Astrocyte (in vitro differentiated cells and primary cell): ENCODE data around the gene RAD51B.

ENCODE experiments used
- EZH2 ChIP-seq: IDR thresholded peaks from 2 replicates; pipeline ENCODE4 v1.6.1; 2012; ENCODE audit warnings: mild to moderate bottlenecking, low read length, inconsistent platforms; ENCODE audit not compliant: insufficient read depth
- TF ChIP-seq, protein P1 (sequence below): IDR thresholded peaks from 2 replicates; pipeline ENCODE4 v1.5.1; 2011; ENCODE audit warnings: low read depth, mild to moderate bottlenecking, inconsistent platforms, low read length, moderate library complexity; ENCODE audit not compliant: insufficient read depth

DNA sequence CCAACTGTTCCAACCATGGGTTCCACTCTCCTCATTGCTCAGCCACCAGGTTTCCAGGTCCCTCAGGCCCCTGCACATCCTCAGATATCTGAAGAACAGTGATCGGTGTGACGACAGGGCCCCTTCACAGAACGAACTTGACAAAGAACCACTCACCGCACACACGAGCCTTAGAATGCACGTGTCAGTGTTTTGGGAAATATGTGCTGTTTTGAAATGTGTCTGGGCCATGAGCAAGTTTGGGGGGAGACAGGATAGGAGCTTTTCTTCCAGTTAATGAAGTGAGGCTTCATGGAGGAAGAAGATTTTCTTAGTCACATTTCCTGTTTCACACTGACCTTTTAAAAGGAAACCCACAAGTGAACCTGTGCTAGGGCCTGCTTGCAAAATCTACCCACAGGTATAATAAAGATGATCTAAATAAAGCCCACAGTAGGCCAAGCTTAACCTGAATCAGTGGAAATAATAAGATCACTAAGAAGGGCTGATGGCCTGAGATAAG is 914.7 kb downstream of the RAD51B start:
- TF ChIP-seq, protein P1, sequence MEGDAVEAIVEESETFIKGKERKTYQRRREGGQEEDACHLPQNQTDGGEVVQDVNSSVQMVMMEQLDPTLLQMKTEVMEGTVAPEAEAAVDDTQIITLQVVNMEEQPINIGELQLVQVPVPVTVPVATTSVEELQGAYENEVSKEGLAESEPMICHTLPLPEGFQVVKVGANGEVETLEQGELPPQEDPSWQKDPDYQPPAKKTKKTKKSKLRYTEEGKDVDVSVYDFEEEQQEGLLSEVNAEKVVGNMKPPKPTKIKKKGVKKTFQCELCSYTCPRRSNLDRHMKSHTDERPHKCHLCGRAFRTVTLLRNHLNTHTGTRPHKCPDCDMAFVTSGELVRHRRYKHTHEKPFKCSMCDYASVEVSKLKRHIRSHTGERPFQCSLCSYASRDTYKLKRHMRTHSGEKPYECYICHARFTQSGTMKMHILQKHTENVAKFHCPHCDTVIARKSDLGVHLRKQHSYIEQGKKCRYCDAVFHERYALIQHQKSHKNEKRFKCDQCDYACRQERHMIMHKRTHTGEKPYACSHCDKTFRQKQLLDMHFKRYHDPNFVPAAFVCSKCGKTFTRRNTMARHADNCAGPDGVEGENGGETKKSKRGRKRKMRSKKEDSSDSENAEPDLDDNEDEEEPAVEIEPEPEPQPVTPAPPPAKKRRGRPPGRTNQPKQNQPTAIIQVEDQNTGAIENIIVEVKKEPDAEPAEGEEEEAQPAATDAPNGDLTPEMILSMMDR = no peak
- TF ChIP-seq EZH2 = no peak
